Upper lobe of left lung (tissue), 6 donors: ENCODE data around the gene UHRF1. TPM values are rescaled to one million over a fixed set of nuclear protein-coding genes. Genes with fewer than 3 reads are reported as not detected.
"Not testable (repeated sequence)": the region's sequence is repeated elsewhere in the genome, so short reads cannot be mapped to it uniquely, and the experiment has no call there.

Experiments used
- ATAC-seq, 2 donors: fragments of 200-7000 bp; cut with Tn5 transposase; one replicate each; pipeline ENCODE4 v1.9.1; 2022; ENCODE audit warnings: mild to moderate bottlenecking in 2 of 2, moderate library complexity in 2 of 2; ENCODE audit not compliant: low FRiP score in 2 of 2
- DNase-seq, 2 donors: peaks; one replicate each; pipeline ENCODE4 v3.0.0-alpha.2; 2019 to 2020
- H3K27ac ChIP-seq, 4 donors: fragments of 200-600 bp; sonication (generic); one replicate each; pipeline ENCODE4 v1.5.1; 2016 to 2019
- H3K27me3 ChIP-seq, 4 donors: fragments of 200-600 bp; sonication (generic); one replicate each; pipeline ENCODE4 v1.5.1; 2017 to 2019
- H3K36me3 ChIP-seq, 4 donors: fragments of 200-600 bp; sonication (generic); one replicate each; pipeline ENCODE4 v1.5.1; 2016 to 2019
- H3K4me1 ChIP-seq, 4 donors: fragments of 200-600 bp; sonication (generic); one replicate each; pipeline ENCODE4 v1.5.1; 2018 to 2019
- H3K4me3 ChIP-seq, 4 donors: fragments of 200-600 bp; sonication (generic); one replicate each; pipeline ENCODE4 v1.5.1; 2017 to 2019; ENCODE audit warnings: mild to moderate bottlenecking in 2 of 4, moderate library complexity in 1 of 4
- H3K9me3 ChIP-seq, 4 donors: fragments of 200-600 bp; sonication (generic); one replicate each; pipeline ENCODE4 v1.5.1; 2018 to 2019
- CTCF ChIP-seq, 6 experiments: fragments of 450-650 bp in 4 of 6; fragments of 200-600 bp in 2 of 6; sonication (generic) in 2 of 6; IDR thresholded peaks; one replicate each; pipeline ENCODE4 v1.5.1; 2016 to 2019; ENCODE audit warnings: antibody characterized with exemption in 6 of 6
- EP300 ChIP-seq, 4 donors: sonication (generic); formaldehyde crosslinking; IDR thresholded peaks; one replicate each; pipeline ENCODE4 v1.5.1; 2017; ENCODE audit warnings: antibody characterized with exemption in 4 of 4, control low read depth in 2 of 4
- POLR2A ChIP-seq, 4 donors: fragments of 450-650 bp; IDR thresholded peaks; one replicate each; pipeline ENCODE4 v1.5.1; 2016 to 2017; ENCODE audit warnings: antibody characterized with exemption in 4 of 4, mild to moderate bottlenecking in 2 of 4
- POLR2AphosphoS5 ChIP-seq, 2 donors: sonication (generic); formaldehyde crosslinking; IDR thresholded peaks; one replicate each; pipeline ENCODE4 v1.5.1; 2017; ENCODE audit warnings: antibody characterized with exemption in 2 of 2
- WGBS, 2 donors: methylation state at CpG; one replicate each; pipeline ENCODE4 v1.1.5; 2017 to 2018; 5-methylcytosine and 5-hydroxymethylcytosine counted together
- total RNA-seq, 6 donors: library from RNA; depleted of rRNA in 4 of 6; stranded (reverse); fragments of >200 nt in 4 of 6; gene quantifications; one replicate each; pipeline versions ENCODE4 v1.1.0 to v1.2.1, GENCODE V29; 2016 to 2021
- donor health status: DM: no; HTN: no; CAD: no; lungs with moderate emphysema.
- donor health status: DM: no; HTN: yes; CAD: no; lungs with severe emphysema.

Gene UHRF1
- total RNA-seq, 6 donors from 2014 or later, result 1.0 to 5.1 (median 2.3) TPM

DNA sequence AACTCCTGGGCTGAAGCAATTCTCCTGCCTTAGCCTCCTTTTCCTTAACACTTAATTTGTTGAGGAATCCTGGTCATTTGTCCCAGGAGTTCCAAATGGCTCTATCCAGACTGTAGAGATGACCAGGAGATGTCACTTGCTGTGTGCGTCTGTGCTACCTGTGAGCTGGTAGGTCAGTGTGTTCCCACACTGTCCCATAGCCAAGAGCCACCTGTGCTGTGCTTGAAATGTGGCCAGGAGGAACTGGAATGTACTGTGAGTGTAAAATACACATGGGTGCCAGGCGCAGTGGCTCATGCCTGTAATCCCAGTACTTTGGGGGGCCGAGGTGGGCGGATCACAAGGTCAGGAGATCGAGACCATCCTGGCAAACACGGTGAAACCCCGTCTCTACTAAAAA is 30.2 kb downstream of the UHRF1 start:
- no peak for ATAC-seq
- TF ChIP-seq POLR2AphosphoS5 (IDR thresholded peaks at IDR 0.05), result no peak
- no peak for TF ChIP-seq POLR2A (IDR thresholded peaks at IDR 0.05)
- no peak for TF ChIP-seq EP300 (IDR thresholded peaks at IDR 0.05)

GRCh38 chr19:4941638-4942169 is 32.4 kb downstream of the UHRF1 start:
- 96% methylated on average over 10 to 35 of the region's 35 CpGs for WGBS, 2 donors
- not testable (repeated sequence) for ATAC-seq, H3K4me1 ChIP-seq, H3K36me3 ChIP-seq, H3K27ac ChIP-seq, H3K9me3 ChIP-seq, H3K27me3 ChIP-seq, DNase-seq, H3K4me3 ChIP-seq

More for the DNA sequence above, 30.2 kb downstream of the UHRF1 start:
- Histone ChIP-seq H3K9me3 (no peaks in the 10 kb centered on the region), H3K27ac (no peak overlapping the region), H3K4me1 (no peaks in the 10 kb centered on the region), H3K4me3 (no peak overlapping the region), H3K27me3 (no peaks in the 10 kb centered on the region), H3K36me3 (no peaks in the 10 kb centered on the region)
- DNase-seq, result no peak
- WGBS, 2 donors, result 89 to 92% methylated on average over 7 of the region's 7 CpGs

DNA sequence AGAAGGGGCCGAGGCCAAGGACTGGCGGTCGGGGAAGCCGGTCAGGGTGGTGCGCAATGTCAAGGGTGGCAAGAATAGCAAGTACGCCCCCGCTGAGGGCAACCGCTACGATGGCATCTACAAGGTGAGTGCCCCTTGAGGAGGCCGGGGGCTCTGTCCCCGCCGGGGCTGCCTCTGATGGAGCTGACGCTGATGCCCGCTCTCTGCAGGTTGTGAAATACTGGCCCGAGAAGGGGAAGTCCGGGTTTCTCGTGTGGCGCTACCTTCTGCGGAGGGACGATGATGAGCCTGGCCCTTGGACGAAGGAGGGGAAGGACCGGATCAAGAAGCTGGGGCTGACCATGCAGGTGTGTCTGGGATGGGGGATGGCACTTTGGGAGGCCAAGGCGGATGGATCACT is 41.3 kb downstream of the UHRF1 start:
- not testable (repeated sequence) for H3K4me1 ChIP-seq, H3K27me3 ChIP-seq, H3K27ac ChIP-seq, H3K4me3 ChIP-seq, H3K36me3 ChIP-seq, H3K9me3 ChIP-seq
- 74 to 84% methylated on average over 20 to 23 of the region's 23 CpGs for WGBS, 2 donors
- ATAC-seq (peak in 1 of 2 donors; percentile 24), DNase-seq (peak; percentile 51 to 68)

- TF ChIP-seq CTCF (IDR thresholded peaks at IDR 0.05), result no peak
- TF ChIP-seq POLR2A (IDR thresholded peaks at IDR 0.05), result no peak
- TF ChIP-seq EP300 (IDR thresholded peaks at IDR 0.05), result no peak
- no peak for TF ChIP-seq POLR2AphosphoS5 (IDR thresholded peaks at IDR 0.05)
- no peak for ATAC-seq
Measured at GRCh38 chr19:4951656-4952055, 42.4 kb downstream of the UHRF1 start.

DNA sequence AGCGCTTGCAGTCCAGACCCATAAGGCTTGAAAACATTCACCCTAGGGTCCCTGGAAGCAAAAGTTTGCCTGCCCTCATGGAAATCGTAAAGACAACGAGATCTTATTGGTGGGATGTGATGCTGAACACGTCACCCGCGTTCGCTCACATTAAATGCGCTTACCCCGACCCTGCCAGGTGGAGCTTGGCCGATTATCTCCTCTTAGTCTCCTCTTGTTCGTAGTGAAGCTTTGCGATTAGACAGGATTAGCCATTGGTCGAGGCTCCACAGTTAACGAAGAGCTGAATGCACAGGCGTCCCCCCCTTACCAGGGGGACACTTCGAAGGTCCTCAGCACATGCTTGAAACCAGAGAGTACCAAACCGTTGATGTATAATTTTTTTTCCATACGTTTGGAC is 43.6 kb downstream of the UHRF1 start:
- H3K4me3 ChIP-seq, result no peak overlapping the region
- no peaks in the 10 kb centered on the region for H3K36me3 ChIP-seq
- no peak for TF ChIP-seq POLR2AphosphoS5 (IDR thresholded peaks at IDR 0.05)
- DNase-seq (no peak), ATAC-seq (no peak)
- no peaks in the 10 kb centered on the region for H3K9me3 ChIP-seq
- H3K27me3 ChIP-seq, result no peaks in the 10 kb centered on the region
- H3K4me1 ChIP-seq, result no peaks in the 10 kb centered on the region
- H3K27ac ChIP-seq, result no peak overlapping the region
- 93 to 97% methylated on average over 18 of the region's 18 CpGs for WGBS, 2 donors

More at GRCh38 chr19:4951656-4952055, 42.4 kb downstream of the UHRF1 start:
- Histone ChIP-seq H3K9me3 (no peaks in the 10 kb centered on the region), H3K36me3 (no peaks in the 10 kb centered on the region), H3K27ac (no peak overlapping the region), H3K27me3 (no peaks in the 10 kb centered on the region), H3K4me1 (no peaks in the 10 kb centered on the region), H3K4me3 (no peak overlapping the region)
- WGBS, 2 donors, result 73 to 79% methylated on average over 11 of the region's 11 CpGs
- no peak for DNase-seq

DNA sequence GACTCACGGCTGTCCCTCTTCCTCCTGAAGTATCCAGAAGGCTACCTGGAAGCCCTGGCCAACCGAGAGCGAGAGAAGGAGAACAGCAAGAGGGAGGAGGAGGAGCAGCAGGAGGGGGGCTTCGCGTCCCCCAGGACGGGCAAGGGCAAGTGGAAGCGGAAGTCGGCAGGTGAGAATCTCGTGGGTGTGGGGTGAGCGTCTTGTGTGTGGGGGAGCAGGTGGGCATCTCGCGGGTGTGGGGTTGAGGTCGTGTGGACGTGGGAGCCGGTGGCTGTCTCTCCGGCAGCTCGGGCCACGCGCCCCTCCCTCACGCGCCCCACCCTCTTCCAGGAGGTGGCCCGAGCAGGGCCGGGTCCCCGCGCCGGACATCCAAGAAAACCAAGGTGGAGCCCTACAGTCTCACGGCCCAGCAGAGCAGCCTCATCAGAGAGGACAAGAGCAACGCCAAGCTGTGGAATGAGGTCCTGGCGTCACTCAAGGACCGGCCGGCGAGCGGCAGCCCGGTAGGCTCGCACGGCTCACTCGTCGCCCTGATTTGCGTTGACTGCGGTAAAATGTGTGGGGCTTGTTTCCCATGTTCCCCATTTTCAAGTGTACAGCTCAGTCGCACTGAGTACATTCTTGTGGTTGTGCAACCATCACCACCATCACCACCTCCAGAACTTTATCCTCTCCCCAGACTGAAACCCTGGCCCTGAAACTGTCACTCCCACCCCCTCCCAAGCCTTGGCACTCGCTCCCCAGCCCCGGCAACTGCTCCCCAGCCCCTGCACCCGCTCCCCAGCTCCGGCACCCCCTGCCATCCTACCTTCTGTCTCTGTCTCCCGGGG is 45.2 kb downstream of the UHRF1 start:
- H3K36me3 ChIP-seq, ATAC-seq, H3K4me3 ChIP-seq, H3K9me3 ChIP-seq, H3K27ac ChIP-seq, H3K27me3 ChIP-seq, H3K4me1 ChIP-seq: not testable (repeated sequence)
- DNase-seq, result peak in 1 of 2 donors; percentile 69
- WGBS, 2 donors, result 89 to 90% methylated on average over 44 to 45 of the region's 46 CpGs

DNA sequence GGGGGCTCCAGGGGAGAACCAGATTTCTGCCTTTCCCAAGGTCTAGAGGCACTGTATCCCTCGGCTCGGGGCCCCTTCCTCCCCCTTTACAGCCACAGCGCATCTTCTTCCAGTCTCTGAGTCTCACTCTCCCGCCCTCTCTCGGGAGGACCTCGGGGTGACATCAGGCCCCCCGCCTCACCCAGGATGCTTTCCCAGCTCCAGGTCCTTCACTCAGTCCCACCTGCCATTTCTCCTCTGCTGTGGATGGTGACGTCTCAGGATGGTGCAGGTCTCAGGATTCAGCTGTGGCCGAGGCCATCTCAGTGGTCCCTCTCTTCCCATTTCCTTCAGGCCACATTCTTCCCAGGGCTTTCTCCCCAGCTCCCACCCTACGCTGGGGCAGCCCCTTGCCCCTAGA is 46.0 kb downstream of the UHRF1 start:
- DNase-seq (no peak), ATAC-seq (no peak)
- Histone ChIP-seq H3K9me3 (no peaks in the 10 kb centered on the region), H3K27me3 (no peaks in the 10 kb centered on the region), H3K4me3 (no peak overlapping the region), H3K27ac (no peak overlapping the region), H3K36me3 (no peaks in the 10 kb centered on the region), H3K4me1 (no peaks in the 10 kb centered on the region)
- 91 to 95% methylated on average over 9 to 10 of the region's 10 CpGs for WGBS, 2 donors
- no peak for TF ChIP-seq POLR2AphosphoS5 (IDR thresholded peaks at IDR 0.05)
- TF ChIP-seq POLR2A (IDR thresholded peaks at IDR 0.05), result no peak
- no peak for TF ChIP-seq CTCF (IDR thresholded peaks at IDR 0.05)
- TF ChIP-seq EP300 (IDR thresholded peaks at IDR 0.05), result no peak
